Fibroblast of skin of right quadriceps (primary cell): ENCODE data around the gene CPEB4.

Experiments
- DNase-seq: peaks from one replicate; pipeline ENCODE4 v3.0.0-alpha.2; 2013

Gene CPEB4

DNA sequence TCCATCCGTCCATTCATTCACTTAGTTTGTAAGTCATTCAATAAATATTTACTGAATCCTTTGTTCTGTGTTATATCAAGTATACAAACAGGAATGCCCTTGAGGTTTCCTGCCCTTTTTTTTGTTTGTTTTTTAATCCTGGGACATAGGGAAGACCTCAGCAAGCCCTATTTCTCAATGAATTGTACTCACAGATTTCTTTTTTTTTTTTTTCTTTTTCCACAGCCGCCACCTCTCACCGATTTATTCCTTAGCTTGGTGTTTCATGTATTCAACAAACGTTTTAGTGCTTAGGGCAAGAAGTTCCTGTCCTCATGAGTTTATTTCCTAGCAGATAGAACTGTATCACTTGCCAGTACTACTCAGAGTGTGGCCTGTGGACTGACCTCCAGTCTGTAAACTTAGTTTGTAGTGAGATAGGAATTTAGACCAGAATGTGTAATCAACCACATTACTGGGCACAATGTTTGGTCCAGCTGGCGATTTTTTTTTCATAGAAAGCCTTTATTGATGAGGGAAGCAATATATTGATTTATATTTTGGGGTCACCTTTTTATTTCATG, 65.5 kb downstream of the CPEB4 start:
- DNase-seq, result no peak

DNA sequence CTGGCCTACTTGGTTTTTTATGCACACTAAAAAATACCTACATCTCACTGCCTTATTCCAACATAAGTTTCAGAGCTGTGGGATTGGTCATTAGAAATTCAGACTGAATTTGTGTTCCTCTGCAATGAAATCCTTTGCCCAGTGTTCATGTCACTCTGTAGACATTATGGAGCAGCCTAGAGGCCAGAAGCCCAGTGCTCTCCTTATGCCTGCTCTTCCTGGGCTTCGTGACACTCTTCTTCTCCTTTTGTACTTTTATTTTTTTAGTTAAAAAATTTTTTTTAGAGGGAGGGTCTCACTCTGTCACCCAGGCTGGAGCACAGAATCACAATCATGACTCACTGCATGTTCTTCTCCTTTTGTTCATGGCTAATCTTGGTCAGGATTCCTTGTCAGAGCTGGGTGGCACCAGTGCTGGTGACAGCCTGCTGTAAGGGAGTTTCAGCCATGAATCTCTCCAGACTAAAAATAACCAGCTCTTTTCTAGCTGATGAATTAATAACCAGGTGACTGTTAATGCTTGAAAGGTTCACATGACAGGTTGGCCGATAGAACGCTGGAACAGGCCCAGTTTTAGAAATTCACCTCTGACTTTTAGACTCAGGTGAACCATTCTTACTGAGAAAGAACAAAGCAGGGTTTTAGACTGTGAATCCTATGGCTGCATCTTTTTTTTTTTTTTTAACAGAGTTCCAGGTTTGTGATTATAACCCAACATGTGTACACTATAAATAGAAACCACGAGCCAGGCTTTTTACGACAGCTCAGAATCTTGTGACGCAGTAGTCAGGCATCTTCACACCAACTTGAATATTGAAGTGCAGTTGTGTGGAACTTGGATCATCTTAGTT, 66.7 kb downstream of the CPEB4 start:
- DNase-seq, result peak; percentile 65

DNA sequence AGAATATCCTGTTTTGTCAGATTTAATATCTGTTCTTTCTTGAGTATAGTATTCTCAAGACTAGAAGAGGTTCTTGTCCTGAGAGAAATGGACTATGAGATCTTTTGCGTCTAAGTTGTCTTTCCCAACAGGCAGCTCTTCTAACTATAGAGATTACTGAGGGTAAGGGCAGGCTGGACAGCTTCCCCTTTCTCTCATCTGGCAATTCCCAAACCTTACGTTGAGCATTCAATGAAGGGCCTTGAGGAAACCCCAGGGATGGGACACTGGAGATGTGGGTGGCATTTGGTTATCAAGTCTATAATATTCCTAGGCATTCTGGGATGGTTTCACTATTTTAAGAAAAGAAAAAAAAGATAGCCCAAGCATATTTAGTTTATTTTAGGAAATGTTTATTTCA, 72.8 kb downstream of the CPEB4 start:
- no peak for DNase-seq

DNA sequence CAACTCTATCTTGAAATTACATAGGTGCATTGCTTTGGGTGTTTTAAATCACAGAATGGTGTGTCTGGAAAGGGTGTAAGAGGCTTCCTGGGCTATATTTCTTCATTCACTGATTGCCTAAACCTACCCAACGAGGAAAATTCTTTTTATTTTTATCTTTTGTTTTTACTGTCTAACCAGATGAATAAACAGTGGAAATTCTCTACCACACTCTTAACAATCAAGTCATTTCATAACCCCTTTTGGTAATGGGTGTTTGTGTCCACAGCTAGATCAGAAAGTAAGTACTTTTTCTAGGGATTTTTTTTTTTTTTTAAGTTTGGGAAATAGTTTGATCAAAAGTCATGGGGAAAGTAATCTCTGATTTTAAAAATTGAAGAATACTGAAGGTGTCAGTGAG, 73.3 kb downstream of the CPEB4 start:
- no peak for DNase-seq

DNA sequence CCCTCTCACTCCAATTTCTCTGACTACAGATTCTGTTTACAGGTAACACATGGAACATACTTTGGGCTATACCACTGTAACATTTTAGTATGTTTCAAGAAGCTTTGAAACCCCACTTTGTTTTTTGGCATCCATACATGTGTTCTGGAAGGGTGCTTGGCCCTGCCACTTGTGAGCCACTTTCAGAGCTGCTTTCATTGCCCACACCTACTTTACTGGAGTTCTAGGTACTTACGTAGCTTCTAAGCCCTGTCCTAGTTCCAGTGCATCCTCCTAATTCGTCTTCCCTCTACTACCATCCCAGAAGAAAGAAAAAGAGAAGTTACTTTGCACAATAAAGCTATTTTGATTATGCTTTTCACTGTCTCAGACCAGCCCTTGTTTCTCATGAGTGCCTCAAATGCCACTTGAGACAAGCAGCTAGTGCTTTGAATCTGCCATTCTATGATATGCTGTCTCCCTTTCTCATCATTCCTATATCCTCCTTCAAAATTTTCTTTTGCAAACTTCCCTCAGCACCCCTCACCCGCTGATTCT, 74.4 kb downstream of the CPEB4 start:
- DNase-seq, result no peak

DNA sequence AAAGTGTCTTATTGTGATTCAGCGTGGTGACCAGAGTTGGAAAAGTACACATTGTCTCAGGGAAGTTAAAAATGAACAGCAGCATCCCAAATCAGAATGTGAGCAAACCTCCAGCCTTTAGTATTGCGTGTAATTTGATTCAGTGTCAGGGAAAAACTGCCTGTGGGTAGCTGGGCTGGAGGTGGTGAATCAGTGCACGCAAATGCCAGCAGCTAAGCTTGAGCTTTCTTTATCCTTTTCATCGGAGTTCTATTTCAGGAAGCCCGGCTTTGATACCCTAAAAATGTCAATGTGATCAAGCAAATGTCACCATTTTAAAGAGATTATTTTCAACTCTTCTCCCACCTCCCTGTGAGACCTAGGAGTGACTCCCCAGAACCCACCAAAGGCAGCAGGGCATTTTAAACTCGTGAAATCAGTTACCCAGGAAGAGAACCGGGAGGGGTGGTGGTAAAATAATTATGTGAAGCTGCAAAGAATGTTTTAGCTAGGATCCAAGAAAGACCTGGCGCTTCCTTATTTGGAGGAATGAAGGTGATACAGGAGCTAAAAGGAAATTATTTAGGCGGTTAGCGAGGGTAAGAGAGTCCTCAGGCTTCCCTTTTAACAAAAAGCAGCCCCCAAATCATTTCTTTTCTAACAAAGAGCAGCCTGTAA, 75.2 kb downstream of the CPEB4 start:
- DNase-seq, result peak; percentile 56

DNA sequence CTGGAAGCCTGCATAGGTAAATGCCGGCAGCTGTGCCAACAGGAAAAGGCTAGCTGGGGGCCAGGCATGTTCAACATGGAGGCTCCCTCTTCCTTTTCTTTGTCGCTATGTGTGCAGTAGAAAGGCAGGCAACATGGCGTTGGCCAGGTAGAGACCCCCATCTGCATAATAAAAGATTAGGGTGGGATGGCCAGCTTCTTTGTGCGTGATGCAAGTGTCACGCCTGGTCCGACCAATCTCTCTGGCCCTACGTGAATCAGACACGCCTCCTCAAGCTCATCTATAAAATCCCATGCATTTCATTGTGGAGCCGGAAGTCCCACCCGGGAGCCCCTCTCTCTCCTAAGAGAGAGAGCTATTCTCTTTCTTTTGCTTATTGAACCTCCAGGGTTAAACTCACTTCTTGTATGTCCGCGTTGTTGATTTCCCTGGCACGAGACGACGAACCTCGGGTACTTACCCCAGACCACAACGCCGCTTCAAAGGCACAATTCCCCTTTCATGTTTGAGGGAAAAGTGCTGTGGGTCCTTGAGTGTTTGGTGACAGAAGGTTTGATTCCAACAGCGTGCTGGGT, 75.8 kb downstream of the CPEB4 start:
- DNase-seq, result no peak

DNA sequence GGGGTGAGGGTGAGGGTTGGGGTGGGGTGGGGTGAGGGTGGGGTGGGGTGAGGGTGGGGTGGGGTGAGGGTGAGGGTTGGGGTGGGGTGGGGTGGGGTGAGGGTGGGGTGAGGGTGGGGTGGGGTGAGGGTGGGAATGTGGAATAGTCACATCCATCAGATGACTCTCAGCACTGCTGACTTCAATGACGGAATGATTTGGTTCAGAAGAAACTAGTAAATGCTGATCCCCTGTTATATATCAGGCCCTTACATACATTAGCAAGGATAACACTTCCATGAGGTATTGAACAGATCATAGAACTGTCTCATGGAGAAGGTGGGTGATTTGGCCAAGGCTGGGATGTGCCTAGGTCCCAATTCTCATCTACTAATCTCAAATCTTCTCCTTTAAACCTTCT, 76.4 kb downstream of the CPEB4 start:
- no peak for DNase-seq

DNA sequence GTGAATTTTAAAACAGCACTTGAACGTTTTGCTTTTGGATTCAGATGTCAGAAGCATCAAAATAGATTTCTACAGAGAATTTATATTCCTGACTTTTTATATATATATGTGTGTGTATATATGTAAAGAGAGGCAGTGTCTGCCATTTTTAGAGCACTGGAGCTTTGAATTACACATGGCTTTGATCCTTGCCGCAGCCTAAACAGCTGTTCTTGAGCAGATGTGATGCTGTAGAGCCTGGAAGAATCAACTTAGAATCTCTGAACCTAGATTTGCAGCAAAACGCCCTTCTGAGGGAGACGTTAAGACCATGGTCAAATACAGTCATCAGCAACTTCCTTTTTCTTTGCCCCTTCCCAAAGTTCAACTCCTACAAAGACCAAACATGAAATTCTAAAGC, 79.1 kb downstream of the CPEB4 start:
- DNase-seq, result no peak

DNA sequence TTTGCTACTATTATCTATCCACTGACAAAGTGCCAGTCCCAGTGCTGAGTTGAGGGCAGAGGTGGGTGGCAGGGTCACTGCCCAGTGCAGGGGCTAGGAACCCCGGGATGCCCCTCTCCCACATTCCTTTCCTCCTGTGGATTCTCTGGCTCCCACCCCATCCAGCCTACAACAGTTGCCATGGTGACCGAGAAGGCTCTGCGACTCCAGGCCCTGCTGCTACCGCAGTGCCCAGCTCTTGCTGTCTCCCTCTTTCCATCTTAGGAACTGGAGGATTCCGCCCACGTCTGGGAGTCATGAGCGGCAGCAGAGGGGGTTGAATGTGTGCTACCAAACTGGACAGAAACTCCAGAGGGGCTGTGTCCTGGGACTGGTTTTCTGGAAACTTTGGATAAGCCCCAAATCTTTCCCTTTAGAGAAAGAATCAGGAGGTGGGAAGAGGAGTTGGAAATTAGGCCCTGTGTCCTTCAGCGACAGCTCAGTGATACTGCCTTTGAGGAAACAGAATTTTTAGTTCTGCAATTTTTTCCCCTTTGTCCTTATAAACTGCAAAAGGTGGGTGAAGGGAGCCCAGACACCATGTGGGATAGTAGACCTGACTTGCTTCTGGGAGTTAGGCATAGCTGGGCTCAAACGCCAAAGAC, 80.1 kb downstream of the CPEB4 start:
- no peak for DNase-seq

DNA sequence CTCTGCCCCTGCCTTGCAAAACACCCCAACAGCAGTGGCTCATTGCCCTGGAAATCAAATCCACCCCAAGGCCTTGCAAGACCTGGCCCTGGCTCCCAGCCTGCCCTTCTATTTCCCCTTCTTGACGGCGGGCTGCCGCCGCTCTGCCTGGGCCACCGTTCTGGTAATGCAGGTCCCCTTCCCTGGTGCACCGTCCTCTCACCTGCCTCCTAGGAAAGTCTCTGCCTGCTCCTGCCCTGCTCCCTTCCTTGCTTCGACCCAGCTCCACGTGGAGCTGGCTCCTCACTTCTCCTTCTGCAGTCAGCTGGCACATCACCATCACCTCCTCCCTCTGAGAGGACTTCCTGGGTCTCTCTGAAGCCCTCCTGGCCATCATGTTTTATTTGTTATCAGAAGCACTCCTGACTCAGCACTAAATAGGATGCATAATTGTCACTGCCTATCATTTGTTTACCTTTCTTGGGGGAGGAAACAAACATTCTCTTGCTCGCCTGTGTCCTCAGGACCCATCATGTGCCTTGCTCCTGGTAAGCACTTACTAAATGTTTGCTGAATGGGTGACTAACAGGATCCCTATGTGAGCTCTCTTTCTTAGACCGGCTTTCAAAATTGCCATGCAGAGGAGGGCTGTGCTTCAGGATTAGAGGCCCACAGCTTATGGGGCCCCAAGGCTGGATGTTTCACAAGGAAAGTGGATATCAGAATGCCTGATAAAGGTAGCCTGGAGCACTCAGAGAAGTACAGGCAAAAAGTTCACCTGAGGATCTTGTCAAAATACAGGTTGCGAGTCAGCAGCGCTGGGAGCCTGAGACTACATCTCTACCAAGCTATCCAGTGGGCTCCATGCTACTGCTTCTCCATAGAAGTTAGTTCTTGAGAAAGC, 81.3 kb downstream of the CPEB4 start:
- DNase-seq, result peak; percentile 21

DNA sequence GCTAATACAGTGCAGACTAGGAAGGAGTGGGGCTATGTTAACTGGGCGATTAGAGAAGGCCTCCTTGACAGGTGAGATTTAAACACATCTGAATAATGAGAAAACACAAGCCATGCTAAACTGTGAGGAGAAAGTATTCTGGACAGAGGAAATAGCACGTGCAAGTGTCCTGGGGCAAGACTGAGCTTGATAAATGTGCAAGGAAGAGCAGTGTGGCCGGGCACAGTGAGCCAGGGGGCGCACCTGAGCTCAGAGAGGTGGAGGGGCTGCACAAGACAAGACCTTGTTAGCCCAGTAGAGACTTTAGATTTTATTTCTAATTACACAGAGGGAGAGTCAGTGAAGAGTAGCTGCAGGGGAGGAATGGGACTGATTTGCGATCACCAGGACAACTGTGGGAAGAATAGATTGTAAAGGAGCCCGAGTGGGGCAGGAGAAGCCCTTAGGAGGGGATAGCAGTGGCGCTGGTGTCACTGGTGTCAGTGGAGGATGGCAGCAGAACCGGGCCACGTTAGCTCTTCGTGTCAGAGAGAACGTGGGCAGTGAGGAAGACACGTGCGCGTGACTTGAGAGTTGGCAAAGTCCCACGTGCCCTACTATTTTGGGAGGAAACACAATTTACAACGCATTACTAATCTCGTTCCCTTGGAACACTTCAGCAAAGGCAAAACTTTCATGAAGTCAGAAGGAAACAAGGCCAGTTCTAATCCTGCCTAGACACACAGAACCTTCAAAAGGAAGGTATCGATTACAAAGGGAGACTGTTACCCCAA, 82.9 kb downstream of the CPEB4 start:
- no peak for DNase-seq

DNA sequence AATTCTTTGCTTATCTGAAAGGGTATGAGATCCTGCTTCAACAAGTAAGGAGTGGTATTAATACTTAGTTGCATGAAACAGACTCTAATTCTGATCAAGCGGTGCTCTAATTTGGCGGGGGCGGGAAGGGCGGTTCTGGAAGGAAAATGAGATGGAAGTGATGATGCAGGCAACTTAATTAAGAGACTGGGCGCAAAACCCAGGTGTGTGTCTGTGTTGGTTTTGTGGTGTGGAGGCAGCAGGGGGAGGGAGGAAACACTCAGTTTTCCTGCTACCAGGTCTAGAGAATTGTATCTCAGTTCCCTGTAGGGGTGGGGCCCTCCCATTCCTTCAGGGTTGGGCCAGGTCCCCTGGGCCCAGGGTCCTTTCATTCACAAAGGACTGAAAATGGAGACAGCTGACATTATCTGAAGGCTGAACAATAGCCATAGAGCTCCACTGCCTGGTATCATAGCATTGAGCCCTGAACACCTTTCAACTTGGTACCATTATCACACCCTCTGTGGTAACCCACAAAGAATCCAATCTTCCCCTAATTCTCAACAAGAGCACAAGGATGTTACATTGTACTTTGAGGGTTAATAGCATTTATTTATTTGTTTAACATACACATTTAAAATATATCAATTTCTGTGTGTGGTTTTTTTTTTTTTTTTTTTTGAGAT, 83.7 kb downstream of the CPEB4 start:
- DNase-seq, result no peak

DNA sequence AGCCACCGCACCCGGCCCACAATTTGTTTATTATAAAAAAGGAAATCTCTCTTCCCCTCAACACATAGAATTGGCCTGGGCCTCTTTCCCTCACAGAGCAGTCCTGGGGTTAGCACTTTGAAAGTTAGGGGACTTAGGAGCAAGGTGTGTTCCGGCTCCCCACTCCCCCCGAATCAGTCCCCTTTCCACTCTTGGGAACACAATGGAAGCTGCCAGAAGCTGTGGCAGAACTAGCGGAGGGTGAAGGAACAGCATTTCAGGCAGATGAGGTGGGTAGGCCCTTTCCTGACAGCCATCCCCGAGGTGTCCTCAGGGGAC, 84.4 kb downstream of the CPEB4 start:
- no peak for DNase-seq

DNA sequence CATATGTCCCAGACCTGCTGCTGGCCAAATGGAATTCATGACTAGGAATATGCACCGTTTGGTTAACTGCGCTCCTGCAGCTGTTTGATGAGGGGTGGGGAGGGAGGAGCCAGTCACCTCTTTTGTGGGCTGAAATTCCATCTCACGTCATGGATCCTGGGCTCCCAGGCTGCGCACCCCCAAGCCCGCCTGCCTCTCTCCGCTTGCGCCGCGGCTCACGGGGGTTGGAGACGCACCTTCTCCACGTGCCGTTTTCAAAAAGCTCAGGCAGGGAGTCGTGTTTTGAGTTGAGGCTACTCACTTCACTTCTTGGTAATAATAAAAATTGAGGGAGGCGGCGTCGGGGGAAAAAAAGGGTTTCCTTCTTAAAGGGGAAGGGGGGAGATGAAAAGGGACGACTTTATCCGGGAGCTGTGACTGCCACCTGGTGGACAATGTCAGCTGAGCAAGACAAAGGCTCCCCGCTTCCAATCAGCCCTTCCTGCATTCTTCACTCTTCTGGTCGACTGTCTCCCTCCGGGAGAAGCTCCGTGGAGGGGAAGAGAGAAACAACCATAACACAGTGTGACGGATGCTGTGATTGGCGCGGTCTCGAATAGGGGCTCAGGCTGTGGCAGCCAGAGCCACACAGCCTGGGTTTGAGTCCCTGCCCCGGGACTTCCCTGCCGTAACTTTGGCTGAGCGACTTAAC, 84.9 kb downstream of the CPEB4 start:
- DNase-seq, result peak; percentile 75

DNA sequence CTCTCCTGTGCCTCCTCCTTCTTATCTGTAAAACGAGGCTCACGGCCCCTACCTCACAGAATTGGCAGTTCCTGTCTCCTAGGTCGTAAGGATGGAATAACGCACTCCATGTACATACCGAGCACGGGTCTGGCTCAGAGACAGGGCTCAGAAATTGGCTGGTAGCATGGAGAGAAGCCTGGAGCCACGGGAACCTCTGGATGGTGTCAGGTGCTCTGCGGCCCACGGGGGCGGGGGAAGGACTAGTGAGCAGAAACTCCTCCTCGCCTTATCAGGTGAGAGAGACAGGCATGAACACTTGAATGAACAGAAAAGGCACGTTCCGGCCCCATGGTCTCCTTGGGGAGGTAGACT, 85.4 kb downstream of the CPEB4 start:
- DNase-seq, result no peak

DNA sequence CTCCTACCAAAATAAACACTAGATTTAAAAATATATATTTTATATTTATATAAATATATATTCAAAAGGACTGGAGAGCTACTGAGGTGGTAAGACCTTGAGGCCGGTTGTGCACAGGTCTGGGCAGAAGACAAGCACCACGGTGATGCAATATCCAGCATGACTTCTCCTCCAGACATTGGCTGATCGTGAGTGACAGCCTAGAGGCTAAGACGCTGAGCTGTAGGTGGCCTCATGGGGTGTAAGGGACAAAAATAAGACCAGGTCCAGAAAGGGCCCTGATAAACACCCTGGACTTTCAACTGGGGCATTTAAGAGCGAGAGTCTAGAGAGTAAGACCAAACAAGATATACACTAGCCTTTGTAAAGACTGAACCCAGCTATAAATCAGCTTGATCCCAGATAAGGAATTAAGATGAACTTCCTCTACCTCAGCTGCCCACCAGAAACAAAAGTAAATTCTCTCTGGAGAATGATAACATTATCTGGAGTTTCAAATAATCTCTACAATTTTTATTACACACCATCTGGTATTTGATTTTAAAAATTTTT, 86.6 kb downstream of the CPEB4 start:
- no peak for DNase-seq

DNA sequence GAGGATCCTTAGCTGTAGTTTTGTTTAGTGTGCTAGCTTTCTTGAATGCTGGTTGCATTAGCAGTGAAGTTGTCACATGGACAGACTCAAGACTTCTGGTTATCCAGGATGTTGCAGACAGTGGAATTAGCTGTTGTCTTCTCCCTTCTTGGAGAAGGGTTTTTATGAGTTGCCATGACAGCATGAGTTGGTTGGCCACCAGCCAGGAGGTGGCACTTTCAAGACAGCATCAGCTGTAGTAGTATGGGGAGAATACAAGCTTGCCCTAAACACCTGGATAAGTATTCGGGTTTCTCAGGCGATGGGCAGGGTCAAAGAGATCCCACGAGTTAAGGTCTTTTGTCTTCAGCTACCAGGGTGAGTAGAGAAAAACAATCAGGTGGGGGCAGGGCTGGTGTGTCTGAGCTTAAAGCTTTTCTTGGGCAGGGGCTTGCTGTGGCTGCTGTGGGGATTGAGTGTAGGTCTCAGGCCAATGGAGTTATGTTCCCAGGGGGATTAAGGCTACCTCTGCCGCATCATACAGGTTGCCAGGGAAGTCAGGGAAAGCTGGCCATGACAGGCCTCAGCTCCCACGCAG, 93.1 kb downstream of the CPEB4 start:
- no peak for DNase-seq

DNA sequence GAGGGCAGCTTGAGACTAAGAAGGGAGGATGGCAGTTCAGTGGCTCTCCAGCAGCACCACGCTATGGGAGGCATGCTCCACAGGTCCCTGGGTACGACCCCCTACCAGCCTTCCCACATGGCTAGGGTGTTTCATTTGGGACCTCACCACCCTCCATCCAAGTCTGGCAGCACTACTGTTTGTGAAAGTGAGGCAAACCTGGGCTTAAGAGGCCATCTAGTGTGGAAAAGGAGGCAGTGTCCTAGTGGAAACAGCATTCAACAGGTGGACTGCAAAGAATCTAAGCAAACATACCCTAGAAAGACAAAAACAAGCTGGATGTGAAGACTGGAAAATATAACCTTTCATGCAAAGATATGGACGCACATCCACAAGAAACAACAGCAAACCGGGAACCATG, 96.1 kb downstream of the CPEB4 start:
- no peak for DNase-seq
